GM10266 (cell line): ENCODE data around the gene SLC6A8.
A peak's percentile ranks its signal among the peaks of the same experiment; 100 is the strongest.

Experiments
- DNase-seq: peaks from one replicate; pipeline ENCODE4 v3.0.0; 2012; ENCODE audit errors: extremely low spot score
- CTCF ChIP-seq: IDR thresholded peaks from 2 replicates; pipeline ENCODE4 v1.5.1; 2012; ENCODE audit warnings: mild to moderate bottlenecking, low read depth; ENCODE audit not compliant: control insufficient read depth, insufficient read depth; ENCODE audit errors: missing control alignments

The SLC6A8 gene

DNA sequence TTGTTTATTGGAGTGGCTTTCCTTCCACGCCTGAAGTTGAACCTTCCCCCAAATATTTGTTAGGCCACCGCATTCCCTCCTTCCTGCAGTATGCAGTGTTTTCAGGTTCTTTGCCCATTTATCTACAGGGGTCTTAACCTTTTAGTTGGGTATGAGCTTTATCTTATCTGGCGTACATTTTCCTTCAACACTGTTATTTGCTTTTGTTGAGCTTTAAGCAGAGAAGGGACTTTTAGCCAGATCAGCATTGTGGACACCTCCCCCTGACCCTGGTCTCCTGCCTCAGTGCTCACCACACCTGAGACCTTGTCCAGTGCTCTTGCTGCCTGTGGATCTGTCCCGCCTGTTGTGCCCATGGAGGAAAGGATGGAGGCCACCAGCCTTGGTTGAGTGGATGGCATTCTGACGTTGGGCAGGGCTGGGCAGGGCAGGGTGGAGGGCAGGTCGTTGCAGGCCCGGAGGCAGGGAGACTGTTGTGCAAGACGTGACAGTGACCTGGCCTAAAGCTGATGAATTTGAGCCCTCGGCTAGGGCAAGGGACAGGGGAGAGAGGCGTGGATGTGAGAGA is 41.7 kb upstream of the SLC6A8 start:
- no peak for DNase-seq
- TF ChIP-seq CTCF: no peak

- no peak for TF ChIP-seq CTCF
- no peak for DNase-seq
Measured at GRCh38 chrX:153646620-153647373, 40.9 kb upstream of the SLC6A8 start, which contains the start of gene DUSP9. TSS of gene DUSP9 (plus strand) at chrX:153647203. CDS start at chrX:153647954, 751 bp downstream.

- no peak for DNase-seq
- TF ChIP-seq CTCF: no peak
Measured at GRCh38 chrX:153647461-153648357, 40.0 kb upstream of the SLC6A8 start.

DNA sequence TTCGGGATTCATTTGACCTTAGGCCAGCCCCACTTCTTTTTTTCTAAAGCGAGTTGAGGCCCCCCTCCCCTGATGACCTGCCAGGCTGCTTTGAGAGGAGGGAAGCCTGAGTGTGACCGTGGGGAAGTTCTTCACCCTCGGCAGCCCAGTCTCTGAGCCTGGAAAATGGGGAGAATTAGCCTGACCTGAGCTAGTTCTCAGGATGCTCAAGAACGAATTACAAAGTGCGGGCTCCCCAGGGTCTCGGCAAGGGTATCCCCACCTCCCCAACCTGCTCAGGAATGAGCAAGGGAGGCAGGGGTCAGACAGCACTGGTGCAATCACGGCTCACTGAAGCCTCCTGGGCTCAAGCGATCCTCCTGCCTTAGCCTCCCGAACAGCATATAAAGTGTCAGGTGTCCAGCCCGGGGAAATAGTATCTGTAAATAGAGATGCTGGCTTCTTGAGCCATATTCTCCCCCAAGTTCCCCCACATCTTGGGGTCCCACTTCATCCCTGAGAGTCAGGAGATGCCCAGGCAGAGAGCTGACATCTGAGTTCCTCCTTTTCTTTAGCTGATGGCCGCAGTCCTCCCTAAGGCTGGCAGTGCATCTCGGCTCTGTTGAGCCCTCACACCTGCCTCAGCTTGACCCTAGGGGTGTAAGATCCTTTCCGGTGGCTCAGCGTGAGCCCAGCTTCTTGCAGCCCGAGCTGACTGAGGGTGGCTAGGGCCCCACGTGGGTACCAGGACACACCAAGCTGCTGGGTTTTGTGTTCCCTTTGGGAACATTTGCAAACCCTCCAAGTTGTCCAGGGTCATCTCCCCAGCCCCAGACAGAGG is 39.2 kb upstream of the SLC6A8 start:
- no peak for TF ChIP-seq CTCF

GRCh38 chrX:153649178-153649914 is 38.4 kb upstream of the SLC6A8 start:
- peak; percentile 62 for TF ChIP-seq CTCF
- peak; percentile 86 for DNase-seq

More for the DNA sequence above, 39.2 kb upstream of the SLC6A8 start:
- DNase-seq: no peak
